H1 (cell line): ENCODE data around the gene GLRX. TPM values are rescaled to one million over a fixed set of nuclear protein-coding genes. Genes with fewer than 3 reads are reported as not detected.

ENCODE experiments used
- CTCF ChIA-PET: fragments of 300-600 bp; sonication (Branson Sonifier 250); formaldehyde crosslinking; loops from one replicate; lab custom pipeline; 2021; ENCODE audit not compliant: partially characterized antibody; lab: Charles Lee
- POLR2A ChIA-PET: fragments of 300-600 bp; sonication (Branson Sonifier 250); formaldehyde crosslinking; loops from one replicate; lab custom pipeline; 2021; ENCODE audit warnings: inconsistent platforms; ENCODE audit not compliant: partially characterized antibody; lab: Charles Lee
- DNase-seq, 2 experiments: peaks; one replicate each; pipeline versions ENCODE4 v3.0.0 to v3.0.0-alpha.2; 2010 to 2022; ENCODE audit warnings: low spot score in 2 of 2, low read depth in 1 of 2, mixed read lengths in 1 of 2
- FAIRE-seq: peaks from 2 replicates; lab custom pipeline; 2011; peaks lifted over from hg19 to GRCh38; lab: Jason Lieb, UNC
- H2AFZ ChIP-seq: 2 replicates; pipeline ENCODE4 v1.8.1; 2012; ENCODE audit warnings: low read length, inconsistent platforms
- H2AK5ac ChIP-seq: 2 replicates; pipeline ENCODE4 v1.6.1; 2013; ENCODE audit warnings: low read depth, low read length
- H2BK120ac ChIP-seq: replicated peaks from 2 replicates; pipeline ENCODE3; 2013; ENCODE audit warnings: low read depth, low read length, inconsistent platforms
- H2BK12ac ChIP-seq: 2 replicates; pipeline ENCODE4 v1.6.1; 2013; ENCODE audit warnings: low read depth, low read length
- H2BK15ac ChIP-seq: 2 replicates; pipeline ENCODE4 v1.6.1; 2013; ENCODE audit warnings: low read length
- H2BK20ac ChIP-seq: 2 replicates; pipeline ENCODE4 v1.6.1; 2013; ENCODE audit warnings: low read length
- H2BK5ac ChIP-seq: 2 replicates; pipeline ENCODE4 v1.6.1; 2013; ENCODE audit warnings: low read depth, low read length
- H3K14ac ChIP-seq: 2 replicates; pipeline ENCODE4 v1.6.1; 2013; ENCODE audit warnings: inconsistent platforms; ENCODE audit not compliant: insufficient read length
- H3K18ac ChIP-seq: 2 replicates; pipeline ENCODE4 v1.6.1; 2013; ENCODE audit warnings: low read length; ENCODE audit errors: extremely low read depth
- H3K23ac ChIP-seq: 2 replicates; pipeline ENCODE4 v1.6.1; 2013; ENCODE audit warnings: inconsistent platforms; ENCODE audit not compliant: insufficient read length
- H3K23me2 ChIP-seq: 2 replicates; pipeline ENCODE4 v1.6.1; 2013; ENCODE audit warnings: low read depth, low read length
- H3K27ac ChIP-seq: 2 replicates; pipeline ENCODE4 v1.6.1; 2011; ENCODE audit warnings: low read depth, low read length, inconsistent platforms
- H3K27me3 ChIP-seq, 4 experiments: replicated peaks in 1 of 4; 1 replicate in 1 of 4; 2 replicates in 3 of 4; pipeline versions ENCODE4 v1.6.1 to v1.8.1; 2011 to 2013; ENCODE audit warnings: low read length in 3 of 4, mild to moderate bottlenecking in 3 of 4, inconsistent platforms in 2 of 4, mixed read lengths in 2 of 4, moderate library complexity in 1 of 4; ENCODE audit not compliant: control insufficient read depth in 3 of 4, insufficient read depth in 3 of 4; ENCODE audit errors: extremely low read depth in 1 of 4
- H3K36me3 ChIP-seq, 4 experiments: 2 replicates each; pipeline versions ENCODE4 v1.6.1 to v1.8.1; 2011 to 2013; ENCODE audit warnings: mild to moderate bottlenecking in 4 of 4, low read length in 3 of 4, moderate library complexity in 2 of 4, control low read depth in 1 of 4, inconsistent platforms in 1 of 4; ENCODE audit not compliant: insufficient read depth in 4 of 4, control insufficient read depth in 2 of 4
- H3K4ac ChIP-seq: replicated peaks from 2 replicates; pipeline ENCODE3; 2013; ENCODE audit warnings: low read length, low read depth, mixed read lengths, inconsistent platforms; ENCODE audit not compliant: insufficient read length
- H3K4me1 ChIP-seq, 4 experiments: replicated peaks in 1 of 4; 1 replicate in 1 of 4; 2 replicates in 3 of 4; pipeline versions ENCODE4 v1.6.1 to v1.8.1; 2011 to 2013; ENCODE audit warnings: low read length in 3 of 4, inconsistent platforms in 2 of 4, mixed read lengths in 1 of 4; ENCODE audit not compliant: insufficient read depth in 4 of 4, control insufficient read depth in 3 of 4
- H3K4me2 ChIP-seq, 2 experiments: 2 replicates each; pipeline versions ENCODE4 v1.6.1 to v1.8.1; 2011 to 2013; ENCODE audit warnings: low read depth in 2 of 2, low read length in 2 of 2, control low read depth in 1 of 2, inconsistent platforms in 1 of 2, mild to moderate bottlenecking in 1 of 2; ENCODE audit not compliant: insufficient read depth in 1 of 2
- H3K4me3 ChIP-seq, 4 experiments: fragments of 200-600, 300-600 bp in 1 of 4; sonication (generic), shearing (Covaris generic), sonication (Bioruptor Twin) in 1 of 4; 2 replicates each; pipeline versions ENCODE4 v1.5.1 to v1.8.1; 2011 to 2016; ENCODE audit warnings: low read length in 4 of 4, low read depth in 3 of 4, control low read depth in 2 of 4, inconsistent platforms in 2 of 4, mild to moderate bottlenecking in 2 of 4, mixed read lengths in 1 of 4, moderate library complexity in 1 of 4; ENCODE audit not compliant: insufficient read depth in 2 of 4; ENCODE audit errors: extremely low read depth in 1 of 4
- H3K56ac ChIP-seq: replicated peaks from 2 replicates; pipeline ENCODE3; 2013; ENCODE audit warnings: low read depth, mild to moderate bottlenecking, mixed read lengths, low read length, inconsistent platforms; ENCODE audit not compliant: insufficient read length
- H3K79me1 ChIP-seq: 2 replicates; pipeline ENCODE4 v1.6.1; 2013; ENCODE audit warnings: low read depth, low read length, control low read depth
- H3K79me2 ChIP-seq, 2 experiments: 2 replicates each; pipeline versions ENCODE4 v1.6.1 to v1.8.1; 2012 to 2013; ENCODE audit warnings: low read length in 2 of 2, mild to moderate bottlenecking in 2 of 2, inconsistent platforms in 1 of 2; ENCODE audit not compliant: insufficient read depth in 2 of 2, control insufficient read depth in 1 of 2
- H3K9ac ChIP-seq, 4 experiments: replicated peaks in 1 of 4; 1 replicate in 1 of 4; 2 replicates in 3 of 4; pipeline versions ENCODE4 v1.6.1 to v1.8.1; 2011 to 2013; ENCODE audit warnings: low read depth in 3 of 4, low read length in 3 of 4, control low read depth in 2 of 4, mild to moderate bottlenecking in 2 of 4, moderate library complexity in 2 of 4, inconsistent platforms in 1 of 4; ENCODE audit errors: extremely low read depth in 1 of 4
- H3K9me3 ChIP-seq, 2 experiments: 2 replicates each; pipeline versions ENCODE4 v1.6.1 to v1.8.1; 2012 to 2013; ENCODE audit warnings: mild to moderate bottlenecking in 2 of 2, moderate library complexity in 2 of 2, control low read depth in 1 of 2, inconsistent platforms in 1 of 2, low read depth in 1 of 2, low read length in 1 of 2, mixed read lengths in 1 of 2; ENCODE audit not compliant: insufficient read depth in 2 of 2
- H4K20me1 ChIP-seq, 2 experiments: replicated peaks in 1 of 2; 2 replicates each; pipeline versions ENCODE3 to v1.8.1; 2011 to 2013; ENCODE audit warnings: inconsistent platforms in 2 of 2, low read length in 2 of 2, mild to moderate bottlenecking in 1 of 2; ENCODE audit not compliant: insufficient read depth in 2 of 2, control insufficient read depth in 1 of 2
- H4K5ac ChIP-seq: 2 replicates; pipeline ENCODE4 v1.6.1; 2013; ENCODE audit warnings: low read length, low read depth, mixed read lengths, inconsistent platforms; ENCODE audit not compliant: insufficient read length
- H4K8ac ChIP-seq: 2 replicates; pipeline ENCODE4 v1.8.0; 2013; ENCODE audit warnings: mild to moderate bottlenecking, moderate library complexity, low read length, inconsistent platforms; ENCODE audit not compliant: insufficient read depth; ENCODE audit errors: extremely low read depth
- H4K91ac ChIP-seq: replicated peaks from 2 replicates; pipeline ENCODE3; 2013; ENCODE audit warnings: low read length, mixed read lengths, inconsistent platforms; ENCODE audit not compliant: insufficient read length
- CBX5 ChIP-seq: fragments of 300-800, 300-1000 bp; sonication (generic); IDR thresholded peaks from 2 replicates; pipeline ENCODE4 v1.7.1; 2016; ENCODE audit warnings: antibody characterized with exemption, low read length, low read depth
- NRF1 ChIP-seq: IDR thresholded peaks from 2 replicates; pipeline ENCODE4 v1.6.1; 2011; ENCODE audit warnings: mild to moderate bottlenecking, low read depth, low read length, improper control_type of control experiment
- RAD21 ChIP-seq, 2 experiments: IDR thresholded peaks in 1 of 2; conservative IDR thresholded peaks in 1 of 2; 2 replicates each; pipeline ENCODE4 v1.6.1; 2011; ENCODE audit warnings: low read depth in 2 of 2, low read length in 2 of 2, improper control_type of control experiment in 1 of 2, inconsistent platforms in 1 of 2, mild to moderate bottlenecking in 1 of 2, moderate library complexity in 1 of 2
- RXRA ChIP-seq: IDR thresholded peaks from 2 replicates; pipeline ENCODE4 v1.6.1; 2011; ENCODE audit warnings: low read depth, mild to moderate bottlenecking, low read length, moderate library complexity; ENCODE audit not compliant: insufficient read depth
- SAP30 ChIP-seq: fragments of 300-600 bp; sonication (generic); IDR thresholded peaks from 2 replicates; pipeline ENCODE4 v1.7.1; 2012; ENCODE audit warnings: low read length, moderate library complexity, mild to moderate bottlenecking, inconsistent platforms; ENCODE audit not compliant: insufficient read depth, insufficient replicate concordance
- SUZ12 ChIP-seq: fragments of 200-600 bp; sonication (generic); IDR thresholded peaks from 2 replicates; pipeline ENCODE4 v1.6.1; 2012; ENCODE audit warnings: mild to moderate bottlenecking, inconsistent platforms, low read length, moderate library complexity, mixed read lengths
- ZNF274 ChIP-seq: IDR thresholded peaks from 2 replicates; pipeline ENCODE4 v1.7.0; 2012; ENCODE audit warnings: low read length, borderline replicate concordance; ENCODE audit errors: extremely low read depth
- WGBS, 2 experiments: shearing (Covaris generic) in 1 of 2; methylation state at CpG; one replicate each; pipeline versions ENCODE4 v1.1.6 to v1.1.7; 2013 to 2015; ENCODE audit warnings: low lambda C conversion rate in 2 of 2, mixed read lengths in 2 of 2, inconsistent platforms in 1 of 2, low coverage in 1 of 2, missing lambda C conversion rate in 1 of 2; ENCODE audit not compliant: insufficient replicate concordance in 2 of 2, insufficient coverage in 1 of 2, insufficient read length in 1 of 2; ENCODE audit errors: extremely low coverage in 1 of 2, missing lambda C conversion rate in 1 of 2; 5-methylcytosine and 5-hydroxymethylcytosine counted together
- polyA plus RNA-seq, 7 experiments: library from polyadenylated mRNA; depleted of rRNA in 3 of 7; stranded (reverse) in 5 of 7; unstranded in 2 of 7; fragments of >200 nt in 5 of 7; fragments of 200-250 nt in 2 of 7; gene quantifications; 1 replicate in 5 of 7; 2 replicates in 1 of 7; 4 replicates in 1 of 7; pipeline versions ENCODE4 v1.2.1 to v1.2.3, GENCODE V29; 2011 to 2013; ENCODE audit warnings: missing spikeins in 2 of 7, mixed read lengths in 2 of 7
- total RNA-seq: library from RNA; stranded (reverse); fragmentation: NEBNext Ultra II Directional; extraction: Animal tissue kit (Norgen Biotek cat#: 25700); gene quantifications from 2 replicates; pipeline ENCODE4 v1.2.1, GENCODE V29; 2021
- TF ChIP-seq, protein P1 (sequence below), 3 experiments: IDR thresholded peaks; 1 replicate in 2 of 3; 2 replicates in 1 of 3; pipeline versions ENCODE4 v1.5.1 to v1.6.1; 2011; ENCODE audit warnings: low read length in 3 of 3, mild to moderate bottlenecking in 3 of 3, inconsistent platforms in 2 of 3, low read depth in 1 of 3, moderate library complexity in 1 of 3; ENCODE audit not compliant: insufficient read depth in 1 of 3; ENCODE audit errors: control extremely low read depth in 1 of 3
- TF ChIP-seq, protein P2 (sequence below): IDR thresholded peaks from 2 replicates; pipeline ENCODE4 v1.6.1; 2012; ENCODE audit warnings: inconsistent platforms

Gene GLRX
- total and polyA plus RNA-seq, 2 of the 8 experiments (the other 6 are each of a cell fraction or from before 2014, with no cell fraction given) = 22.9 to 31.2 TPM

DNA sequence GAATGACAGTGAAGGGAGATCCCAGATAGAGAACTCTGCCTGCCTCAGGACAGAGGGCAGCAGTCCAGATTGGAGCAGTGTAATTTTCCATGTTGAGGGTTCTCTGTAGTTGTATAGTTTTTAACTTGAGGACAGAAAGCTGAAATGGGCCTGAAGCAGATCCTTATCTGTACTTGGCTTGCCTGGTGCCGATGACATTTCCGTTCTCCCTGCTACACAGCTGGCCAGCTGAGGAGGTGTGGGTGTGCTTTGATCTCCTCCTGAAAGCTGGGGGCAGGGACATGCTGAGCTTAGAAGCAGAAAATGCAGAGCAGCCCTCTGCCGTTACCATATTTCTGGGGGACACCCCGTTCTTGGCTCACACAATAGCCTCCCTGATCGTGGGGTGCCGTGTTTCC lies 10.5 kb downstream of the GLRX start:
- Histone ChIP-seq H2BK12ac (no peak overlapping the region), H4K20me1 (no peaks in the 10 kb centered on the region), H4K5ac (no peak overlapping the region), H3K14ac (no peak overlapping the region), H3K79me2 (no peaks in the 10 kb centered on the region), H3K23me2 (no peaks in the 10 kb centered on the region), H4K91ac (no peak overlapping the region), H2BK20ac (no peak overlapping the region), H3K4me1 (peaks cover 0 to 14% (median 8%) of the 10 kb centered on the region in 4 experiments; a peak in 4 of 7 replicates), H2BK120ac (no peak overlapping the region), H3K18ac (no peak overlapping the region), H3K56ac (no peak overlapping the region), H3K9me3 (no peaks in the 10 kb centered on the region), H3K36me3 (no peaks in the 10 kb centered on the region), H3K23ac (no peak overlapping the region), H3K79me1 (no peaks in the 10 kb centered on the region), H3K4ac (no peak overlapping the region), H2BK5ac (no peak overlapping the region), H3K9ac (no peak overlapping the region), H4K8ac (no peak overlapping the region), H2AFZ (no peak overlapping the region), H3K4me2 (no peak overlapping the region), H2AK5ac (no peak overlapping the region), H3K27ac (no peak overlapping the region), H3K27me3 (peaks cover 0 to 1% (median 0%) of the 10 kb centered on the region in 4 experiments; a peak in 1 of 7 replicates), H3K4me3 (no peak overlapping the region), H2BK15ac (no peak overlapping the region)
- DNase-seq = no peak
- POLR2A ChIA-PET = interaction anchor here (1.0 to 1.2 kb wide), 2 partner anchors 11 to 12 kb away, joined by 3 to 5 read pairs; partner anchors contain the start of gene GLRX
- no peak for FAIRE-seq
- 83% methylated on average over 6 of the region's 6 CpGs; no CpG with 5 or more reads in 1 of the 2 experiments for WGBS, 2 experiments
- CTCF ChIA-PET = interaction anchor here (0.7 to 2.0 kb wide), 5 partner anchors 10 to 1920 kb away, joined by 3 to 6 read pairs (median 4); partner anchors contain the start of gene GLRX
- TF ChIP-seq SUZ12 (no peak), RAD21 (IDR thresholded peaks at IDR 0.05 in 1 of 2, conservative IDR thresholded peaks at IDR 0.05 in 1 of 2; ENCODE audit: low read depth in 2 of 2, low read length in 2 of 2) (no peak), RXRA (no peak), ZNF274 (no peak), CBX5 (no peak), SAP30 (no peak), NRF1 (no peak)
- TF ChIP-seq, protein P1, sequence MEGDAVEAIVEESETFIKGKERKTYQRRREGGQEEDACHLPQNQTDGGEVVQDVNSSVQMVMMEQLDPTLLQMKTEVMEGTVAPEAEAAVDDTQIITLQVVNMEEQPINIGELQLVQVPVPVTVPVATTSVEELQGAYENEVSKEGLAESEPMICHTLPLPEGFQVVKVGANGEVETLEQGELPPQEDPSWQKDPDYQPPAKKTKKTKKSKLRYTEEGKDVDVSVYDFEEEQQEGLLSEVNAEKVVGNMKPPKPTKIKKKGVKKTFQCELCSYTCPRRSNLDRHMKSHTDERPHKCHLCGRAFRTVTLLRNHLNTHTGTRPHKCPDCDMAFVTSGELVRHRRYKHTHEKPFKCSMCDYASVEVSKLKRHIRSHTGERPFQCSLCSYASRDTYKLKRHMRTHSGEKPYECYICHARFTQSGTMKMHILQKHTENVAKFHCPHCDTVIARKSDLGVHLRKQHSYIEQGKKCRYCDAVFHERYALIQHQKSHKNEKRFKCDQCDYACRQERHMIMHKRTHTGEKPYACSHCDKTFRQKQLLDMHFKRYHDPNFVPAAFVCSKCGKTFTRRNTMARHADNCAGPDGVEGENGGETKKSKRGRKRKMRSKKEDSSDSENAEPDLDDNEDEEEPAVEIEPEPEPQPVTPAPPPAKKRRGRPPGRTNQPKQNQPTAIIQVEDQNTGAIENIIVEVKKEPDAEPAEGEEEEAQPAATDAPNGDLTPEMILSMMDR (IDR thresholded peaks at IDR 0.05; ENCODE audit: control extremely low read depth in 1 of 3, insufficient read depth in 1 of 3, low read depth in 1 of 3, low read length in 3 of 3) = no peak
- TF ChIP-seq, protein P2, sequence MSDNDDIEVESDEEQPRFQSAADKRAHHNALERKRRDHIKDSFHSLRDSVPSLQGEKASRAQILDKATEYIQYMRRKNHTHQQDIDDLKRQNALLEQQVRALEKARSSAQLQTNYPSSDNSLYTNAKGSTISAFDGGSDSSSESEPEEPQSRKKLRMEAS = no peak
